WTC11 (cell line): Measurements from ENCODE around the gene GRIK2. TPM values are rescaled to one million over a fixed set of nuclear protein-coding genes. Genes with fewer than 3 reads are reported as not detected.

Source experiments
- ATAC-seq: fragments of 200-7000 bp; cut with Tn5 transposase; 2 replicates; pipeline ENCODE4 v1.10.0; 2021; ENCODE audit warnings: mild to moderate bottlenecking, moderate library complexity
- CTCF ChIA-PET: fragments of 300-600 bp; sonication (Branson Sonifier 250); formaldehyde crosslinking; loops from one replicate; lab custom pipeline; 2021; ENCODE audit warnings: antibody characterized with exemption; lab: Charles Lee
- POLR2A ChIA-PET: fragments of 350-600 bp; sonication (Branson Sonifier 250); formaldehyde crosslinking; loops from one replicate; lab custom pipeline; 2021; ENCODE audit warnings: antibody characterized with exemption; lab: Charles Lee
- DNase-seq: peaks from one replicate; pipeline ENCODE4 v3.0.0; 2021; ENCODE audit warnings: low spot score
- H3K27ac Mint-ChIP-seq: 2 replicates; pipeline ENCODE4 v1.8.0; 2021; ENCODE audit warnings: mixed read lengths
- H3K27me3 Mint-ChIP-seq: 2 replicates; pipeline ENCODE4 v1.8.0; 2021; ENCODE audit warnings: low read depth, mild to moderate bottlenecking, moderate library complexity, mixed read lengths
- H3K36me3 Mint-ChIP-seq: 2 replicates; pipeline ENCODE4 v1.8.0; 2021; ENCODE audit warnings: mixed read lengths
- H3K4me1 Mint-ChIP-seq: 2 replicates; pipeline ENCODE4 v1.8.0; 2022; ENCODE audit warnings: mixed read lengths
- H3K4me3 Mint-ChIP-seq: 2 replicates; pipeline ENCODE4 v1.8.0; 2021; ENCODE audit warnings: mild to moderate bottlenecking, moderate library complexity, mixed read lengths
- H3K9me3 Mint-ChIP-seq: 2 replicates; pipeline ENCODE4 v1.8.0; 2021; ENCODE audit warnings: mixed read lengths
- AFF4 ChIP-seq: sonication (generic); formaldehyde crosslinking; IDR thresholded peaks from 2 replicates; pipeline ENCODE4 v1.8.1; 2023; ENCODE audit warnings: mild to moderate bottlenecking, missing genetic modification reagents, borderline replicate concordance
- ELF4 ChIP-seq: sonication (generic); formaldehyde crosslinking; IDR thresholded peaks from 2 replicates; pipeline ENCODE4 v1.8.1; 2022; ENCODE audit warnings: low read depth, mild to moderate bottlenecking, moderate library complexity, missing genetic modification reagents
- FOXK1 ChIP-seq: sonication (generic); formaldehyde crosslinking; IDR thresholded peaks from 2 replicates; pipeline ENCODE4 v1.8.0; 2022; ENCODE audit warnings: mild to moderate bottlenecking, moderate library complexity, missing genetic modification reagents
- FOXP1 ChIP-seq: sonication (generic); formaldehyde crosslinking; IDR thresholded peaks from 2 replicates; pipeline ENCODE4 v1.8.0; 2022; ENCODE audit warnings: missing genetic modification reagents, mild to moderate bottlenecking, moderate library complexity, borderline replicate concordance
- FOXP4 ChIP-seq: sonication (generic); formaldehyde crosslinking; IDR thresholded peaks from 2 replicates; pipeline ENCODE4 v1.8.0; 2022; ENCODE audit warnings: mild to moderate bottlenecking, missing genetic modification reagents
- GRHL2 ChIP-seq: fragments of 250-450 bp; sonication (Bioruptor Pico); IDR thresholded peaks from 2 replicates; pipeline ENCODE4 v1.8.0; 2022; ENCODE audit warnings: mild to moderate bottlenecking, moderate library complexity; ENCODE audit not compliant: insufficient replicate concordance, severe bottlenecking
- IRF2 ChIP-seq: sonication (generic); formaldehyde crosslinking; IDR thresholded peaks from 2 replicates; pipeline ENCODE4 v1.8.0; 2022; ENCODE audit warnings: low read depth, missing genetic modification reagents, borderline replicate concordance
- NFATC4 ChIP-seq: fragments of 250-450 bp; sonication (Bioruptor Pico); IDR thresholded peaks from 2 replicates; pipeline ENCODE4 v1.9.0; 2021; ENCODE audit warnings: mild to moderate bottlenecking
- NR1H2 ChIP-seq: sonication (generic); formaldehyde crosslinking; IDR thresholded peaks from 2 replicates; pipeline ENCODE4 v1.9.0; 2021; ENCODE audit warnings: mild to moderate bottlenecking, moderate library complexity, missing genetic modification reagents
- PRDM15 ChIP-seq: sonication (generic); formaldehyde crosslinking; IDR thresholded peaks from 2 replicates; pipeline ENCODE4 v1.8.0; 2022; ENCODE audit warnings: missing genetic modification reagents
- RELA ChIP-seq: sonication (generic); formaldehyde crosslinking; IDR thresholded peaks from 2 replicates; pipeline ENCODE4 v1.8.1; 2022; ENCODE audit warnings: missing genetic modification reagents, mild to moderate bottlenecking, borderline replicate concordance
- SMAD3 ChIP-seq: sonication (generic); formaldehyde crosslinking; IDR thresholded peaks from 2 replicates; pipeline ENCODE4 v1.8.0; 2022; ENCODE audit warnings: missing genetic modification reagents, mild to moderate bottlenecking, borderline replicate concordance
- STAT6 ChIP-seq: sonication (generic); formaldehyde crosslinking; conservative IDR thresholded peaks from 2 replicates; pipeline ENCODE4 v1.8.1; 2023; ENCODE audit warnings: mild to moderate bottlenecking, low read depth, missing genetic modification reagents, moderate library complexity
- ZNF138 ChIP-seq: sonication (generic); formaldehyde crosslinking; conservative IDR thresholded peaks from 2 replicates; pipeline ENCODE4 v1.8.1; 2022; ENCODE audit warnings: mild to moderate bottlenecking, moderate library complexity, missing genetic modification reagents
- ZNF219 ChIP-seq: sonication (generic); formaldehyde crosslinking; IDR thresholded peaks from 2 replicates; pipeline ENCODE4 v1.8.0; 2023; ENCODE audit warnings: missing genetic modification reagents, mild to moderate bottlenecking, borderline replicate concordance
- total RNA-seq: library from RNA; stranded (reverse); gene quantifications from 3 replicates; pipeline ENCODE4 v1.2.3, GENCODE V29; 2021

GRIK2 gene
- total RNA-seq, 1 experiment from 2014 or later: 2.7 TPM

GRCh38 chr6:102064142-102064541 is 670.6 kb downstream of the GRIK2 start:
- no peaks in the 10 kb centered on the region for H3K36me3 Mint-ChIP-seq
- no peak for TF ChIP-seq NFATC4
- TF ChIP-seq FOXP4 (CRISPR knock-in tag): no peak
- TF ChIP-seq FOXP1 (CRISPR knock-in tag): no peak
- TF ChIP-seq ELF4: no peak
- no peak for TF ChIP-seq NR1H2 (CRISPR knock-in tag)
- no peak for TF ChIP-seq RELA (CRISPR knock-in tag)
- no peak for TF ChIP-seq GRHL2 (CRISPR knock-in tag)
- no peak for TF ChIP-seq ZNF219 (CRISPR knock-in tag)
- TF ChIP-seq PRDM15 (CRISPR knock-in tag): no peak
- no peak for TF ChIP-seq SMAD3 (CRISPR knock-in tag)
- TF ChIP-seq AFF4: no peak
- TF ChIP-seq STAT6 (CRISPR knock-in tag): no peak
- TF ChIP-seq FOXK1 (CRISPR knock-in tag): no peak
- no peak for TF ChIP-seq IRF2
- TF ChIP-seq ZNF138 (CRISPR knock-in tag): no peak
- TF ChIP-seq, all 79 proteins: peak for 0
- ChIA-PET POLR2A (no interaction called here), CTCF (no interaction called here)
- DNase-seq: no peak
- peaks cover 3% of the 10 kb centered on the region for H3K4me1 Mint-ChIP-seq
- ATAC-seq: no peak
- H3K27me3 Mint-ChIP-seq: no peaks in the 10 kb centered on the region
- no peak overlapping the region for H3K27ac Mint-ChIP-seq
- H3K9me3 Mint-ChIP-seq: no peaks in the 10 kb centered on the region
- H3K4me3 Mint-ChIP-seq: no peak overlapping the region
